Mesothelial cell of epicardium (in vitro differentiated cells): ENCODE measurements around the gene PCDHGC4. TPM values are rescaled to one million over a fixed set of nuclear protein-coding genes. Genes with fewer than 3 reads are reported as not detected.

Experiments
- DNase-seq, 2 experiments: peaks; one replicate each; pipeline ENCODE4 v3.0.0; 2021; ENCODE audit warnings: low spot score in 2 of 2; ENCODE audit not compliant: unreplicated experiment in 2 of 2
- H3K27ac Mint-ChIP-seq: 2 replicates; pipeline ENCODE4 v1.8.0; 2021; ENCODE audit warnings: mixed read lengths
- H3K27me3 Mint-ChIP-seq: 2 replicates; pipeline ENCODE4 v1.8.0; 2021; ENCODE audit warnings: low read depth, mixed read lengths
- H3K36me3 Mint-ChIP-seq: 2 replicates; pipeline ENCODE4 v1.8.0; 2021; ENCODE audit warnings: mixed read lengths
- H3K4me1 Mint-ChIP-seq: 2 replicates; pipeline ENCODE4 v1.8.0; 2021; ENCODE audit warnings: mixed read lengths
- H3K4me3 Mint-ChIP-seq: 2 replicates; pipeline ENCODE4 v1.8.0; 2021; ENCODE audit warnings: mild to moderate bottlenecking, moderate library complexity, mixed read lengths
- H3K9me3 Mint-ChIP-seq: 2 replicates; pipeline ENCODE4 v1.8.0; 2021; ENCODE audit warnings: mixed read lengths
- CTCF ChIP-seq: fragments of 200-600 bp; sonication (generic); IDR thresholded peaks from one replicate; pipeline ENCODE4 v1.5.0; 2021; ENCODE audit warnings: antibody characterized with exemption; ENCODE audit not compliant: unreplicated experiment
- total RNA-seq: library from RNA; stranded (reverse); gene quantifications from 3 replicates; pipeline ENCODE4 v1.2.1, GENCODE V29; 2021

The PCDHGC4 gene
- total RNA-seq, 1 donor from 2014 or later = 5.2 TPM

- TF ChIP-seq CTCF = no peak
- no peak overlapping the region for H3K4me3 Mint-ChIP-seq
- no peaks in the 10 kb centered on the region for H3K27me3 Mint-ChIP-seq
- peak overlapping the region; percentile 48 for H3K27ac Mint-ChIP-seq
- peaks cover 6% of the 10 kb centered on the region for H3K36me3 Mint-ChIP-seq
- DNase-seq = no peak
- H3K9me3 Mint-ChIP-seq = no peaks in the 10 kb centered on the region
- peaks cover 60% of the 10 kb centered on the region for H3K4me1 Mint-ChIP-seq
Measured at GRCh38 chr5:141510850-141511601, 26.2 kb downstream of the PCDHGC4 start.

GRCh38 chr5:141511771-141512325 is 27.0 kb downstream of the PCDHGC4 start:
- H3K27ac Mint-ChIP-seq = peak overlapping the region; percentile 48
- no peak overlapping the region for H3K4me3 Mint-ChIP-seq
- no peak for DNase-seq
- H3K4me1 Mint-ChIP-seq = peaks cover 64% of the 10 kb centered on the region
- TF ChIP-seq CTCF = no peak
- H3K27me3 Mint-ChIP-seq = no peaks in the 10 kb centered on the region
- H3K9me3 Mint-ChIP-seq = no peaks in the 10 kb centered on the region
- peaks cover 9% of the 10 kb centered on the region for H3K36me3 Mint-ChIP-seq

GRCh38 chr5:141512390-141512910 is 27.6 kb downstream of the PCDHGC4 start:
- peak overlapping the region; percentile 79 for H3K4me3 Mint-ChIP-seq
- H3K27me3 Mint-ChIP-seq = no peaks in the 10 kb centered on the region
- peak; percentile 94 for TF ChIP-seq CTCF
- H3K36me3 Mint-ChIP-seq = peaks cover 9% of the 10 kb centered on the region
- peak; percentile 79 to 91 for DNase-seq
- peak overlapping the region; percentile 95 for H3K27ac Mint-ChIP-seq
- H3K9me3 Mint-ChIP-seq = no peaks in the 10 kb centered on the region
- peaks cover 58% of the 10 kb centered on the region for H3K4me1 Mint-ChIP-seq

GRCh38 chr5:141512911-141513626 is 28.2 kb downstream of the PCDHGC4 start:
- TF ChIP-seq CTCF = no peak
- Mint-ChIP-seq H3K36me3 (peaks cover 10% of the 10 kb centered on the region), H3K4me1 (peaks cover 55% of the 10 kb centered on the region), H3K27ac (peak overlapping the region; percentile 95), H3K27me3 (no peaks in the 10 kb centered on the region), H3K9me3 (no peaks in the 10 kb centered on the region), H3K4me3 (peak overlapping the region; percentile 79)
- DNase-seq = peak in 1 of 2 experiments; percentile 67

GRCh38 chr5:141513627-141514329 is 28.9 kb downstream of the PCDHGC4 start:
- peak overlapping the region; percentile 95 for H3K27ac Mint-ChIP-seq
- H3K36me3 Mint-ChIP-seq = peaks cover 12% of the 10 kb centered on the region
- TF ChIP-seq CTCF = no peak
- H3K4me1 Mint-ChIP-seq = peaks cover 50% of the 10 kb centered on the region
- no peaks in the 10 kb centered on the region for H3K27me3 Mint-ChIP-seq
- H3K9me3 Mint-ChIP-seq = no peaks in the 10 kb centered on the region
- peak; percentile 67 to 81 for DNase-seq
- peak overlapping the region; percentile 79 for H3K4me3 Mint-ChIP-seq
